OCI-LY3 (cell line): Measurements from ENCODE around the gene INCA1.

Experiments used
- EZH2phosphoT487 ChIP-seq: fragments of 200-600 bp; shearing (Covaris generic); IDR thresholded peaks from 2 replicates; pipeline ENCODE4 v1.6.1; 2018; ENCODE audit warnings: antibody characterized with exemption, mixed run types, low read depth
- TF ChIP-seq, protein P1 (sequence below): fragments of 200-600, 300-600 bp; sonication (generic); IDR thresholded peaks from 2 replicates; pipeline ENCODE4 v1.5.1; 2014; ENCODE audit warnings: antibody characterized with exemption, low read length, low read depth

DNA sequence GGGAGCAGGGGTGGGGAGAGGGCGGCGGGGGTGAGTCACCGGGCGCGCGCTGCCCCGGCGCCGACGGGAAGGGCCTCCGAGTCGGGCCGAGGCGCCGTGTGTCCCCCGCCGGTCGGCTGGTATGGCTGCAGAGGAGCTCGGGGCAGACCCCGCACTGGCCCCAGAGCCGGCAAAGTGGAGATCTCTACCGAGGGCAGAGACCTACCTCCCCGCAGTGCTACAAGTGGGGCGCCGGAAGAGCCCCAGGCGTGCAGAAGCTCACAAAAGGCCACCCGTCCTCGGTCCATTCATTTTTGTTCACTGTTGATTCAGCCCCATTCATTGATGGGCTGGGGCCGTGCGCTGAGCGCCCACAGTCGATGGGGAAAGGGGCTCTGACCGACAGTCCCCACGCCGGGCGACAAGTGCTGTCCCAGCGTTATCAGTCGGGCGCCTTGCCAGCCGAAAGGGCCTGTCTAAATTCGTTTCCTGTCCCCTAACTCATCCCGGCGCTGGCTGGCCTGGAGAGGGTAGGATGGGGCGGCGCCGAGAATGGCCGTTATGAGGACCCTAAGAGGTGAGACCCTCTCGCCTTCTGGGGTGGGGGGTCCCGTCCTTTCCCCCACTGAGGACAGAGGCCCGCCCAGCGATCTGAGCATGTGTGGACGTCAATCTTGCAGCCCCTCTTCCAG is 47.1 kb downstream of the INCA1 start:
- TF ChIP-seq, protein P1, sequence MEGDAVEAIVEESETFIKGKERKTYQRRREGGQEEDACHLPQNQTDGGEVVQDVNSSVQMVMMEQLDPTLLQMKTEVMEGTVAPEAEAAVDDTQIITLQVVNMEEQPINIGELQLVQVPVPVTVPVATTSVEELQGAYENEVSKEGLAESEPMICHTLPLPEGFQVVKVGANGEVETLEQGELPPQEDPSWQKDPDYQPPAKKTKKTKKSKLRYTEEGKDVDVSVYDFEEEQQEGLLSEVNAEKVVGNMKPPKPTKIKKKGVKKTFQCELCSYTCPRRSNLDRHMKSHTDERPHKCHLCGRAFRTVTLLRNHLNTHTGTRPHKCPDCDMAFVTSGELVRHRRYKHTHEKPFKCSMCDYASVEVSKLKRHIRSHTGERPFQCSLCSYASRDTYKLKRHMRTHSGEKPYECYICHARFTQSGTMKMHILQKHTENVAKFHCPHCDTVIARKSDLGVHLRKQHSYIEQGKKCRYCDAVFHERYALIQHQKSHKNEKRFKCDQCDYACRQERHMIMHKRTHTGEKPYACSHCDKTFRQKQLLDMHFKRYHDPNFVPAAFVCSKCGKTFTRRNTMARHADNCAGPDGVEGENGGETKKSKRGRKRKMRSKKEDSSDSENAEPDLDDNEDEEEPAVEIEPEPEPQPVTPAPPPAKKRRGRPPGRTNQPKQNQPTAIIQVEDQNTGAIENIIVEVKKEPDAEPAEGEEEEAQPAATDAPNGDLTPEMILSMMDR, result no peak
- no peak for TF ChIP-seq EZH2phosphoT487
